B cell (primary cell): ENCODE data around the gene GRPEL1. TPM values are rescaled to one million over a fixed set of nuclear protein-coding genes. Genes with fewer than 3 reads are reported as not detected.

ENCODE experiments used
- ATAC-seq: fragments of 200-7000 bp; cut with Tn5 transposase; one replicate; pipeline ENCODE4 v1.10.0; 2021; ENCODE audit warnings: low read depth, mild to moderate bottlenecking, moderate number of reproducible peaks, moderate library complexity
- CTCF ChIA-PET: fragments of 350-600 bp; sonication (Branson Sonifier 250); formaldehyde crosslinking; loops from one replicate; lab custom pipeline; 2021; ENCODE audit warnings: antibody characterized with exemption, inconsistent platforms; lab: Charles Lee
- POLR2A ChIA-PET: fragments of 350-600 bp; sonication (Branson Sonifier 250); formaldehyde crosslinking; loops from one replicate; lab custom pipeline; 2021; ENCODE audit warnings: antibody characterized with exemption; lab: Charles Lee
- DNase-seq: peaks from one replicate; pipeline ENCODE4 v3.0.0; 2013
- H2AFZ ChIP-seq: 2 replicates; pipeline ENCODE4 v1.6.1; 2012; ENCODE audit warnings: mild to moderate bottlenecking, low read depth, low read length; ENCODE audit not compliant: insufficient read depth, poor library complexity, severe bottlenecking
- H3K27ac ChIP-seq, 2 donors: 1 replicate in 1 of 2; 2 replicates in 1 of 2; pipeline ENCODE4 v1.5.1; 2012 to 2013; ENCODE audit warnings: low read length in 2 of 2, mild to moderate bottlenecking in 2 of 2, moderate library complexity in 1 of 2
- H3K27me3 ChIP-seq, 4 experiments: fragments of 200-600 bp in 1 of 4; sonication (generic) in 1 of 4; replicated peaks in 1 of 4; 1 replicate in 2 of 4; 2 replicates in 2 of 4; pipeline versions ENCODE4 v1.6.1 to v1.7.0; 2013 to 2016; ENCODE audit warnings: low read length in 3 of 4, mild to moderate bottlenecking in 2 of 4, mixed read lengths in 1 of 4, moderate library complexity in 1 of 4; ENCODE audit not compliant: insufficient read depth in 4 of 4, control insufficient read depth in 3 of 4; ENCODE audit errors: control extremely low read depth in 1 of 4
- H3K36me3 ChIP-seq, 2 experiments: replicated peaks in 1 of 2; 1 replicate in 1 of 2; 2 replicates in 1 of 2; pipeline versions ENCODE4 v1.6.1 to v1.7.1; 2013; ENCODE audit warnings: low read length in 1 of 2; ENCODE audit not compliant: insufficient read depth in 2 of 2, control insufficient read depth in 1 of 2; ENCODE audit errors: control extremely low read depth in 1 of 2, extremely low read depth in 1 of 2
- H3K4me1 ChIP-seq, 2 donors: fragments of 200-600 bp in 1 of 2; sonication (generic) in 1 of 2; 1 replicate in 1 of 2; 2 replicates in 1 of 2; pipeline versions ENCODE4 v1.5.1 to v1.6.1; 2013 to 2017; ENCODE audit warnings: low read length in 2 of 2; ENCODE audit not compliant: control insufficient read depth in 2 of 2, insufficient read depth in 2 of 2
- H3K4me2 ChIP-seq: replicated peaks from 2 replicates; pipeline ENCODE3; 2012; ENCODE audit warnings: mild to moderate bottlenecking, low read depth, low read length; ENCODE audit not compliant: poor library complexity, severe bottlenecking
- H3K4me3 ChIP-seq, 5 experiments: fragments of 200-600 bp in 1 of 5; sonication (generic) in 1 of 5; 1 replicate in 3 of 5; 2 replicates in 2 of 5; pipeline versions ENCODE4 v1.5.1 to v1.7.0; 2011 to 2016; ENCODE audit warnings: low read length in 4 of 5, mild to moderate bottlenecking in 4 of 5, low read depth in 2 of 5, control low read depth in 1 of 5, moderate library complexity in 1 of 5; ENCODE audit not compliant: insufficient read depth in 1 of 5; ENCODE audit errors: control extremely low read depth in 1 of 5, extremely low read depth in 1 of 5
- H3K79me2 ChIP-seq: fragments of 200-600 bp; sonication (generic); one replicate; pipeline ENCODE4 v1.6.0; 2016; ENCODE audit warnings: low read length; ENCODE audit not compliant: control insufficient read depth, insufficient read depth
- H3K9ac ChIP-seq: fragments of 200-600 bp; sonication (generic); 2 replicates; pipeline ENCODE4 v1.6.1; 2017; ENCODE audit warnings: mild to moderate bottlenecking, low read length, moderate library complexity
- H3K9me3 ChIP-seq, 3 donors: one replicate each; pipeline versions ENCODE4 v1.6.1 to v1.7.1; 2013; ENCODE audit warnings: low read length in 2 of 3; ENCODE audit not compliant: control insufficient read depth in 2 of 3, insufficient read depth in 1 of 3; ENCODE audit errors: control extremely low read depth in 1 of 3
- H4K20me1 ChIP-seq: 2 replicates; pipeline ENCODE4 v1.6.0; 2012; ENCODE audit warnings: mild to moderate bottlenecking, low read length; ENCODE audit not compliant: insufficient read depth, control insufficient read depth, poor library complexity, severe bottlenecking
- H3K27ac Mint-ChIP-seq: one replicate; pipeline ENCODE4 v1.8.0; 2021; ENCODE audit warnings: mixed read lengths
- H3K27me3 Mint-ChIP-seq: one replicate; pipeline ENCODE4 v1.8.0; 2021; ENCODE audit warnings: mixed read lengths
- H3K4me1 Mint-ChIP-seq: one replicate; pipeline ENCODE4 v1.8.0; 2021; ENCODE audit warnings: mixed read lengths
- H3K4me3 Mint-ChIP-seq: one replicate; pipeline ENCODE4 v1.8.0; 2021; ENCODE audit warnings: mixed read lengths
- H3K9me3 Mint-ChIP-seq: one replicate; pipeline ENCODE4 v1.8.0; 2022; ENCODE audit warnings: mixed read lengths; ENCODE audit not compliant: insufficient read depth
- EZH2 ChIP-seq: IDR thresholded peaks from 2 replicates; pipeline ENCODE4 v1.6.1; 2012; ENCODE audit warnings: borderline replicate concordance, low read depth, mild to moderate bottlenecking, moderate library complexity, low read length; ENCODE audit not compliant: insufficient read depth, poor library complexity, severe bottlenecking
- WGBS: methylation state at CpG from one replicate; pipeline ENCODE4 v1.1.5; 2013; ENCODE audit warnings: missing lambda C conversion rate; ENCODE audit not compliant: insufficient coverage; 5-methylcytosine and 5-hydroxymethylcytosine counted together
- intact Hi-C: fragments of 100-400 bp; cut with micrococcal nuclease; formaldehyde crosslinking; loops from one replicate; pipeline ENCODE4 v1.10.0; 2022
- polyA plus RNA-seq: library from polyadenylated mRNA; depleted of rRNA; stranded (reverse); fragments of >200 nt; gene quantifications from 2 replicates; pipeline ENCODE4 v1.2.3, GENCODE V29; 2012
- total RNA-seq, 2 donors: library from RNA; stranded (reverse); fragments of 120-200 nt in 1 of 2; gene quantifications; 1 replicate in 1 of 2; 2 replicates in 1 of 2; pipeline versions ENCODE4 v1.2.3 to v1.2.4, GENCODE V29; 2013 to 2022
- TF ChIP-seq, protein P1 (sequence below): fragments of 200-600 bp; IDR thresholded peaks from one replicate; pipeline ENCODE4 v1.8.0; 2022; ENCODE audit warnings: antibody characterized with exemption, mild to moderate bottlenecking

GRPEL1 gene
- total and polyA plus RNA-seq, 2 donors (not counting 1 experiment from before 2014, with no cell fraction given), result 15.0 to 26.0 TPM

DNA sequence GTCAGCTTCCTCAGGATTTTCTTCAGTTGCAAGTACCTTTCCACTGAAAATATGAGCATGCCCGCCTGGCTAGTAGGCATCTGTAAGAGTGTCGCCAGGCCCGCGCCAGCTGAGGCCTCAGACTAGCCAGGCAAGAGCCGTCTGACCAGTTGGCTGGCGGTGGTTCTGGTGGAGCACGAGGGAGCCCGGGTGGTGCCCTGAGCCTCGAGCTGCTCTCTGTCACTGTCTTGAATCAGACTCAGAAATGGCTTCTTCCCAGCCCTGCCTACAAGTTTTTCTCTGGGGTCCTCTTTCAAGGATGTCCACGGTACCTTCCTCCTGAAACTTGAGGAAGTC, 11.9 kb downstream of the GRPEL1 start:
- H3K4me3 ChIP-seq, result no peak overlapping the region
- CTCF ChIA-PET, result interaction anchor here (1.8 to 3.3 kb wide), 2 partner anchors 12 to 15 kb away, joined by 5 to 10 read pairs; partner anchors contain the start of gene TADA2B
- no peak overlapping the region for H3K9ac ChIP-seq
- ATAC-seq, result no peak
- H3K36me3 ChIP-seq, result peaks cover 1 to 63% of the 10 kb centered on the region in 2 experiments
- no peak overlapping the region for H3K27ac ChIP-seq
- no peak overlapping the region for H2AFZ ChIP-seq
- H3K27ac Mint-ChIP-seq, result no peak overlapping the region
- DNase-seq, result no peak
- H3K4me2 ChIP-seq, result no peak overlapping the region
- no peak for TF ChIP-seq EZH2
- TF ChIP-seq, protein P1, sequence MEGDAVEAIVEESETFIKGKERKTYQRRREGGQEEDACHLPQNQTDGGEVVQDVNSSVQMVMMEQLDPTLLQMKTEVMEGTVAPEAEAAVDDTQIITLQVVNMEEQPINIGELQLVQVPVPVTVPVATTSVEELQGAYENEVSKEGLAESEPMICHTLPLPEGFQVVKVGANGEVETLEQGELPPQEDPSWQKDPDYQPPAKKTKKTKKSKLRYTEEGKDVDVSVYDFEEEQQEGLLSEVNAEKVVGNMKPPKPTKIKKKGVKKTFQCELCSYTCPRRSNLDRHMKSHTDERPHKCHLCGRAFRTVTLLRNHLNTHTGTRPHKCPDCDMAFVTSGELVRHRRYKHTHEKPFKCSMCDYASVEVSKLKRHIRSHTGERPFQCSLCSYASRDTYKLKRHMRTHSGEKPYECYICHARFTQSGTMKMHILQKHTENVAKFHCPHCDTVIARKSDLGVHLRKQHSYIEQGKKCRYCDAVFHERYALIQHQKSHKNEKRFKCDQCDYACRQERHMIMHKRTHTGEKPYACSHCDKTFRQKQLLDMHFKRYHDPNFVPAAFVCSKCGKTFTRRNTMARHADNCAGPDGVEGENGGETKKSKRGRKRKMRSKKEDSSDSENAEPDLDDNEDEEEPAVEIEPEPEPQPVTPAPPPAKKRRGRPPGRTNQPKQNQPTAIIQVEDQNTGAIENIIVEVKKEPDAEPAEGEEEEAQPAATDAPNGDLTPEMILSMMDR, result no peak
- H3K4me1 Mint-ChIP-seq, result peaks cover 19% of the 10 kb centered on the region
- intact Hi-C loops, result no loop called here
- no peaks in the 10 kb centered on the region for H3K9me3 ChIP-seq
- no peak overlapping the region for H3K4me3 Mint-ChIP-seq
- no peaks in the 10 kb centered on the region for H3K9me3 Mint-ChIP-seq
- H3K4me1 ChIP-seq, result peaks cover 0 to 13% of the 10 kb centered on the region in 2 donors
- peaks cover 52% of the 10 kb centered on the region for H3K79me2 ChIP-seq
- H3K27me3 Mint-ChIP-seq, result no peaks in the 10 kb centered on the region
- 99% methylated on average over 10 of the region's 10 CpGs for WGBS
- peaks cover 80% of the 10 kb centered on the region for H4K20me1 ChIP-seq
- POLR2A ChIA-PET, result no interaction called here
- H3K27me3 ChIP-seq, result no peaks in the 10 kb centered on the region

DNA sequence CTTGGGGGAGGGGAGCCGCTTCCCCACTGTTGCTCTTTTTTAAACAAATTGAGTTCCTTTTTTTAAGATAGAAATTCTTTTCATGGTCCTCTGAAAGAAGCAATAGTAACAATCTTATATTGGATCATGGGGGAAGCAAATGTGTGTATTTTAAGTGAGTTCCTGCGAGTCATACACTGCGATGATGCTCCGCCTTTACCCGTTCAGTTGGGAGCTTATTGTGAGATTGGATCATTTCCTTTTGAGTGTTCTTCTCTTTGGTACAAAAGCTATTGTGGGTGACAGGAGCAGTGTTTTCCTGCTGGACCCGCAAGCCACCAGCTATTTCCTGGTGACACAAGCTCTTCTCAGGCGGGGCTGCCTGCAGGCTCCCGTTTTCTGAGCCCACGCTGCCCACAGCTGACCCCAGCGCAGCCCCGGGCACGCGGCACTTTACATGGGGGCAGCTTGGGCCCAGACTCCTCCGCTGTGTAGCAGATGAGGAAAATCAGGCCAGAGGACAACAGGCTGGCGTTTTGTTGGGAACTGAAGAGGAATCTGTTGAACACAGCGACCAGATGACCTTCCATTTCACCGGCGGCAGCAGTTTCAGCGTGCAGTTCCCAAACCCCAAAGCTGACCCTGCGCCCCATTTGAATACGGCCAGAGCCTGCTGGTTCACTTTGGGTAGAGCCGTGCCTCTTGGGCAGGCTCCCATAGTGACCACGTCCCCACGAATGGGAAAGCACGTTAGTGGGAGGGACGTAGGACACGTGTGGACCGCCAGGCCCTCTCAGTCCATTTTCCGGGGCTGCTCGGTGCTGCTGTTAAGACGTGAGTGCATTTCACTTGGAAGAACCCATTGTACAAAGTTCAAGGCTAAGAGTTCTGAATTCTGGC, 12.5 kb downstream of the GRPEL1 start:
- ChIA-PET POLR2A (no interaction called here), CTCF (interaction anchor here (1.1 to 1.8 kb wide), 2 partner anchors 12 to 16 kb away, joined by 5 to 6 read pairs; partner anchors contain the start of gene TADA2B)
- Mint-ChIP-seq H3K4me1 (peaks cover 19% of the 10 kb centered on the region), H3K27ac (no peak overlapping the region), H3K9me3 (no peaks in the 10 kb centered on the region), H3K4me3 (no peak overlapping the region), H3K27me3 (no peaks in the 10 kb centered on the region)
- H3K9ac ChIP-seq, result no peak overlapping the region
- H3K4me2 ChIP-seq, result no peak overlapping the region
- ATAC-seq, result no peak
- no peak for DNase-seq
- 95% methylated on average over 30 of the region's 31 CpGs for WGBS
- H3K4me1 ChIP-seq, result peaks cover 0 to 13% of the 10 kb centered on the region in 2 donors
- peaks cover 58% of the 10 kb centered on the region for H3K79me2 ChIP-seq
- intact Hi-C loops, result no loop called here
- no peaks in the 10 kb centered on the region for H3K9me3 ChIP-seq
- no peak overlapping the region for H3K4me3 ChIP-seq
- H4K20me1 ChIP-seq, result peaks cover 80% of the 10 kb centered on the region
- no peak overlapping the region for H2AFZ ChIP-seq
- H3K27me3 ChIP-seq, result no peaks in the 10 kb centered on the region
- TF ChIP-seq, protein P1, result no peak
- TF ChIP-seq EZH2, result no peak
- H3K36me3 ChIP-seq, result peaks cover 1 to 60% of the 10 kb centered on the region in 2 experiments
- no peak overlapping the region for H3K27ac ChIP-seq
